Stomach (tissue), 4 donors: ENCODE measurements around the gene KIT.

Source experiments
- CTCF ChIP-seq, 7 experiments: fragments of 450-650 bp in 4 of 7; fragments of 200-600 bp in 3 of 7; sonication (generic) in 3 of 7; IDR thresholded peaks; one replicate each; pipeline ENCODE4 v1.5.1; 2016 to 2019; ENCODE audit warnings: antibody characterized with exemption in 7 of 7, control low read depth in 2 of 7, mild to moderate bottlenecking in 1 of 7
- EP300 ChIP-seq: sonication (generic); formaldehyde crosslinking; IDR thresholded peaks from one replicate; pipeline ENCODE4 v1.6.1; 2017; ENCODE audit warnings: antibody characterized with exemption

- TF ChIP-seq CTCF (IDR thresholded peaks at IDR 0.05) (no peak), EP300 (no peak)
Measured at GRCh38 chr4:54675721-54676461, 18.1 kb downstream of the KIT start.
